GM23248 (cell line): Measurements from ENCODE around the gene ADRM1.

Experiments
- EZH2 ChIP-seq: fragments of 200-600 bp; sonication (generic); IDR thresholded peaks from 2 replicates; pipeline ENCODE4 v1.6.1; 2018; ENCODE audit warnings: antibody characterized with exemption, mild to moderate bottlenecking; ENCODE audit not compliant: insufficient read depth, poor library complexity, severe bottlenecking
- EZH2phosphoT487 ChIP-seq: fragments of 200-600 bp; sonication (generic); IDR thresholded peaks from 2 replicates; pipeline ENCODE4 v1.6.1; 2018; ENCODE audit warnings: antibody characterized with exemption, moderate library complexity, mild to moderate bottlenecking, low read depth; ENCODE audit not compliant: insufficient read depth

- TF ChIP-seq EZH2phosphoT487 (no peak), EZH2 (no peak)
Measured at GRCh38 chr20:62332989-62333819, 30.4 kb downstream of the ADRM1 start.
